ENCODE data around the gene RAE1.

The RAE1 gene

DNA sequence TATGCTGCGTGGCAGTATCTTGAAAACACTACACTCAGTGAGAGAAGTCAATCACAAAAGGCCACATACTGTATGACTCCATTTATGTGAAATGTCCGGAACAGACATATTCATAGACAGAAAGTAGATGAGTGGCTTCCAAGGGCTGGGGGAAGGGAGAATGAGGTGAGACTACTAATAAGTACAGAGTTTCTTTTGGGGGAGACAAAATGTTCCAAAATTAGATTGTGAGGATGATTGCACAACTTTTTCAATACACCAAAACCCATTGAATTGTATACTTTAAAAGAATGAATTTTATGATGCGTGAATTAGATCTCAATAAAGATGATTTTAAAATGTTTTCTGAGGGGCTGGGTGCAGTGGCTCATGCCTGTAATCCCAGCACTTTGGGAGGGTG lies 30.7 kb upstream of the RAE1 start:
- peaks cover 71% of the 10 kb centered on the region for H3K27me3 Mint-ChIP-seq
- H3K36me3 Mint-ChIP-seq: no peaks in the 10 kb centered on the region
- H3K9me3 Mint-ChIP-seq: no peaks in the 10 kb centered on the region
- H3K27ac Mint-ChIP-seq: no peak overlapping the region
- H3K4me1 Mint-ChIP-seq: no peaks in the 10 kb centered on the region
- no peak overlapping the region for H3K4me3 Mint-ChIP-seq
- ATAC-seq: no peak

DNA sequence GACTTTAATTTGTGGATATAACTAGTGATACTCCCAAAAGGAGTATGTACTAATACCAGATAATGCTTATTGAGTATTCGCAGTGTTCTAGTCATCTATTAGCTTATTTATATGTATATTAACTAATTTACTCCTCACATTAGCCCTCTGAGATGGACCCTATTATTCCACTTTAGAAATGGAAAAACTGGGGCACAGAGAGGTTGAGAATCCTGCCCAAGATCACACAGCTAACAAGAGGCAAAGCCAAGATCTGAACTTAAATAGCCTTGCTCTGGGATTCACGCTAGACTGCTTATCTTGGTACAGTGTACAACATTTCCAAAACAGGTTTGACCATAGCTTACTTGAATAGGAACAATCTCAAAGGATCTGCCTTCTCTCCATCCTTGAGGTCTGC lies 29.9 kb upstream of the RAE1 start:
- H3K4me3 Mint-ChIP-seq: no peak overlapping the region
- no peaks in the 10 kb centered on the region for H3K9me3 Mint-ChIP-seq
- H3K27ac Mint-ChIP-seq: no peak overlapping the region
- H3K27me3 Mint-ChIP-seq: peaks cover 66% of the 10 kb centered on the region
- H3K4me1 Mint-ChIP-seq: no peaks in the 10 kb centered on the region
- no peak for ATAC-seq
- no peaks in the 10 kb centered on the region for H3K36me3 Mint-ChIP-seq

DNA sequence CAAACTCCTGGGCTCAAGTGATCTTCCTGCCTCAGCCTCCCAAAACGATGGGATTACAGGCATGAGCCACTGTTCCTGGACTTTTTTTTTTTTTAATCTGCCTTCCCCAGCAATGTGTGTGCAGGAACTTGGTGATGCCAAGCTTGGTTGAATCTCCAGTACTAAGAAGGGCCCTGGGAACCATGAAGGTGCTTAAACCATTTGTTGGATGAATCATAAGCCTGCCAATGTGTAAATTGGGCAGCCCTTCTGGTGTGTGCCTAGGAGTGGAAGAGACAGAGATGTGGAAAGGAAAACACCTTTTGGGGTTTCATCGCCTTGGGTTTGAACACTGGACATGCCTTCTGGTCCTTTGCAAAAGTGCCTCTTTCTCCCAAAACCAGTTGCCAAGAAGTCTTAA lies 28.6 kb upstream of the RAE1 start:
- no peaks in the 10 kb centered on the region for H3K36me3 Mint-ChIP-seq
- H3K9me3 Mint-ChIP-seq: no peaks in the 10 kb centered on the region
- H3K4me3 Mint-ChIP-seq: no peak overlapping the region
- ATAC-seq: no peak
- H3K27me3 Mint-ChIP-seq: peaks cover 65% of the 10 kb centered on the region
- no peaks in the 10 kb centered on the region for H3K4me1 Mint-ChIP-seq
- no peak overlapping the region for H3K27ac Mint-ChIP-seq

DNA sequence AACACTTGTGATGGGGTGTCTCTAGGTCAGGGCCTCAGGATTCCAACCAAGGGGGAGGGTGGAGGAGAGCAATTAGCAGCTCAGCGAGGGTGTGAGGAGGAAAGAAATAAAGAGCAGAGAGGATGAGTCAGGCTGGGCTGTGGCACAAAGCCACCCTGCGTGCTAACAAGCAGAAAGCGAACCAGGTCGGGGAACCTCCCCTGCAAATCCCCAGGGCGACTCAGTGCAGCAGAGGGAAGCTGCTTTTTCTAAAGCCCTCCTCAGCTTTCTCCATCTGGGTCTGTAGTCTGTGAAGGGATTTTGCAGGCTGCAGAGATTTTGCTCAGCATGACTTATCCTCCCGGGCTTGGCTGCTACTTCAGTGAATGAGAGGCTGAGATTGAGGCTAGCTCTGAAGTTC lies 28.0 kb upstream of the RAE1 start:
- Mint-ChIP-seq H3K27ac (no peak overlapping the region), H3K9me3 (no peaks in the 10 kb centered on the region), H3K27me3 (peaks cover 63% of the 10 kb centered on the region), H3K4me1 (no peaks in the 10 kb centered on the region), H3K4me3 (no peak overlapping the region), H3K36me3 (no peaks in the 10 kb centered on the region)
- ATAC-seq: peak; percentile 76

DNA sequence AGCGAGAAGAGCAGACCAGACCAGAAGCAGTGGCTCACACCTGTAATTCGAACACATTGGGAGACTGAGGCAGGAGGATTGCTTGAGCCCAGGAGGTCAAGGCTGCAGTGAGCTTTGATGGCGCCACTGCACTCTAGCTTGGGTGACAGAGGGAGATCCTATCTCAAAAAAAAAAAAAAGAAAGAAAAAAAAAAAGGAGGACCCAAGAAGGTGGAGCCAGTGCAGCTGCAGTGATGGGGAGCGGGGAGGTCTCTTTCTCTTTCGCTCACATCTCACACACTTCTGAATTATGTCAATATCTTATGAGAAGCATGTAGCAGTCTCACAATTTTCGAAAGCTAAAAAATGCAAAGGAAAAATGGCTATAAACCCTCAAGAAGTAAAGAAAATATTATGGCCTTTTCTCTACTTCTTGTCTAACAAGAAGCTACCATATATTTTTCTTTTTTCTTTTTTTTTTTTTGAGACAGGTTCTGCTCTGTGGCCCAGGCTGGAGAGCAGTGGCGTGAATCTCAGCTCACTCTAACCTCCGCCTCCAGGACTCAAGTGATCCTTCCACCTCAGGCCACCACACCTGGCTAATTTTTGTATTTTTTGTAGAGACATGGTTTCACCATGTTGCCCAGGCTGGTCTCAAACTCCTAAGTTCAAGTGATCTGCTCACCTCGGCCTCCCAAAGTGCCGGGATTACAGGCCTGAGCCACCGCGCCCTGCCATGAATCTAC lies 25.3 kb upstream of the RAE1 start:
- no peak for ATAC-seq
- Mint-ChIP-seq H3K27me3 (peaks cover 59% of the 10 kb centered on the region), H3K9me3 (no peaks in the 10 kb centered on the region), H3K27ac (no peak overlapping the region), H3K36me3 (no peaks in the 10 kb centered on the region), H3K4me3 (no peak overlapping the region), H3K4me1 (no peaks in the 10 kb centered on the region)

DNA sequence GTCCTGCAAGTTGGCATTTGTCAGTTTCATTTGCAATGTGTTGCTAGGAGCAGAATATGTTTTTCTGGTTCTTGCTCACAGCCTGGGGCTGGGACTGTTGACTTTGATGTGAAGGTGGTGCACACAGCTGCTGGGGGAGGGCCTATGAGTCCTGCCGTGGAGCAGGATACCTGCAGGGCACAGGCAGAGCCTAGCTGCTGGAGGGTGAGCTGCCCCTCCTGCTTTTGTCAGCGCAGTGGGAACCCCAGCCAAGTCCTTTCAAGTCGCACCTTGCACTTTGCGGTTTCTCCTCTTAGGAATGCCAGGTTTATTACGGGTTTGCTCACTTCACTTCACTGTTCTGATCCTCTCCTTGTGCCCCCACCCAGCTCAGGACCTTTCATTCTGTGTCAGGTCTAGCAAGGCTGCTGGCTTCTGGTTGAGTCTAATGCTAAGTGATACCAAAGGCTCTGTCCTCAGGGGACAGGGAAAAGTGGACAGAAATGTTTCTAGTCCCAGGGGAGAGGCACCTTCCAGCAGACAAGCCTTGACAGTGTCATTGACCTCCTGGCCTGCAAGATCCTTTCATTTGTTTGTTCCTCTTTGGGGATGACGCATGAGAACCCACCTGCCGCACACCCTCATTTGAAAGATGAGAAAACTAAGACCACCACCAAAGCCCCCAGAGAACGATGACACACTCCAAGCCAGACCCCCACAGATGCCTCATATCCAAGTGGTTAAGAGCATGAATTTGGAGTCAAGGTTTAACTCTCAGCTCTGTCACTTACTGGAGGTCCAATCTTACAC lies 24.2 kb upstream of the RAE1 start:
- peaks cover 55% of the 10 kb centered on the region for H3K27me3 Mint-ChIP-seq
- no peak overlapping the region for H3K27ac Mint-ChIP-seq
- H3K4me3 Mint-ChIP-seq: no peak overlapping the region
- H3K9me3 Mint-ChIP-seq: no peaks in the 10 kb centered on the region
- no peaks in the 10 kb centered on the region for H3K36me3 Mint-ChIP-seq
- ATAC-seq: no peak
- H3K4me1 Mint-ChIP-seq: no peaks in the 10 kb centered on the region

DNA sequence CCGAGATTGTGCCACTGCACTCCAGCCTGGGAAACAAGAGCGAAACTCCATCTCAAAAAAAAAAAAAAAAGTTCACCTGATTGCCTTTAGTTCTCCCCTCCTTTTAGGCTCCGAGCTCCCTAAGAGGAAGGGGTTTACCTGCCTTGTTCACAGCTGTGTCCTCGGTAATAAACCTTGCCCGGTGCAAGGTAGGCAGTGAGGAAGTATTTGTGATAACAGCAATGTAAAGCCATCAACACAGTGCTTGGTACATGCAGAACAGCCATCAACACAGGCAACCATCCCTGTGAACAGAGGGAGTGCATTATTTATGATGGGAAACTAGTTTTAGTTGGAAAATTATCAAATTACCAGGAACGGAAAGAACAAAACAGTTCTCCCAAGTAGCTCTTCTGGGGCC lies 23.2 kb upstream of the RAE1 start:
- Mint-ChIP-seq H3K27ac (no peak overlapping the region), H3K36me3 (no peaks in the 10 kb centered on the region), H3K27me3 (peaks cover 45% of the 10 kb centered on the region), H3K4me3 (no peak overlapping the region), H3K4me1 (no peaks in the 10 kb centered on the region), H3K9me3 (no peaks in the 10 kb centered on the region)
- ATAC-seq: no peak

DNA sequence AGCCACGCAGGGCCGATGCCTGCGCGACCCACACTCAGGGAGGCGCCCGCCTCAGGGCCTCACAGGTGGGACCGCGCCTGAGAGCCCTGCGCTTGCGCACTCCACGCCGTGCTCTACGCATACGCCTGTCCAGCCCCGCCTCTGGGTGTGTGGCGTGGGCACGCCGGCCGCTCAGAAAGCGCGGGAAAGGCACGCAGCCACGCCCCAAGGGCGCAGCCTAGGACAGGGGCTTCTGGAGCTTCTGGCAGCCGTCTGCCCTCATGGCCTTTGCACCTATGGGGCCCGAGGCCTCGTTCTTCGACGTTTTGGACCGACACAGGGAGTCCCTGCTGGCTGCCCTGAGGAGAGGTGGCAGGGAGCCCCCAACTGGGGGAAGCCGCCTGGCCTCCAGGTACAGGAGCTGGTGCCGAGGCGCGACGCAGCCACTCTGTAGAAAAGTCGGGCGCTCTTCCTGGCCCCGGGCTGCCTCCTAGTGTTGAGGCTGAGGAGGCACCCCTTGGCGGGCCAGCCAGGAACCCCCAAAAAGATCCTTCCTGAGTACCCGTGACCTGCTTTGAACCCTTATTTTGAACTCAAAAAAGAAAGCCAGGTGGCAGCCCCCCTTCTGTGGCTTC lies 21.3 kb upstream of the RAE1 start, which contains the start of gene SPO11:
TSS of gene SPO11 (plus strand) at position 196 of the 614 bp plus-strand sequence. CDS start at position 261, 65 bp downstream.
- peak; percentile 50 for ATAC-seq
- peaks cover 40% of the 10 kb centered on the region for H3K27me3 Mint-ChIP-seq

DNA sequence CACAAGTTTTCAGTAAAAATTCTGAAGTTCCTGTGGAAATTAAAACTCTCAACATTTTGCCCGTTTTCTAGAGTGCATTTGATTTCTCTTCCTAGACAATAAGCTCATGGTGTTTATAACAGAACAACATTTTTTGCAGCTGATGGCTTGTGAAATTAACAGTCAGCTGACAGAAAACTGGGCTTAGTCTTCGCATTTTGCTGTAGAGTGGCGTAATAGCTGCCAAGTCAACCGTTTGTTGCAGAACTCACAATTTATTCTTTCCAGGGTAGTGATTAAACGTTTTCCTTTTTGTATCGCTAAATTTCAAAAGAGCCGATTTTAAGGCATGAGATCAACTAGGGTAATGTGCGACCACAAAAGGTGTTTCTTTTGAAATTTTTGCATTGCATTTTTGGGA lies 20.1 kb upstream of the RAE1 start:
- Mint-ChIP-seq H3K27me3 (peaks cover 40% of the 10 kb centered on the region), H3K9me3 (no peaks in the 10 kb centered on the region), H3K27ac (no peak overlapping the region), H3K4me1 (no peaks in the 10 kb centered on the region), H3K4me3 (no peak overlapping the region), H3K36me3 (no peaks in the 10 kb centered on the region)
- ATAC-seq: no peak

More for the DNA sequence above, 21.3 kb upstream of the RAE1 start, which contains the start of gene SPO11:
- Mint-ChIP-seq H3K27ac (no peak within 1 kb of the TSS), H3K36me3 (no peaks in the 10 kb centered on the region), H3K4me3 (no peak within 1 kb of the TSS), H3K4me1 (no peaks in the 10 kb centered on the region), H3K9me3 (no peaks in the 10 kb centered on the region)

DNA sequence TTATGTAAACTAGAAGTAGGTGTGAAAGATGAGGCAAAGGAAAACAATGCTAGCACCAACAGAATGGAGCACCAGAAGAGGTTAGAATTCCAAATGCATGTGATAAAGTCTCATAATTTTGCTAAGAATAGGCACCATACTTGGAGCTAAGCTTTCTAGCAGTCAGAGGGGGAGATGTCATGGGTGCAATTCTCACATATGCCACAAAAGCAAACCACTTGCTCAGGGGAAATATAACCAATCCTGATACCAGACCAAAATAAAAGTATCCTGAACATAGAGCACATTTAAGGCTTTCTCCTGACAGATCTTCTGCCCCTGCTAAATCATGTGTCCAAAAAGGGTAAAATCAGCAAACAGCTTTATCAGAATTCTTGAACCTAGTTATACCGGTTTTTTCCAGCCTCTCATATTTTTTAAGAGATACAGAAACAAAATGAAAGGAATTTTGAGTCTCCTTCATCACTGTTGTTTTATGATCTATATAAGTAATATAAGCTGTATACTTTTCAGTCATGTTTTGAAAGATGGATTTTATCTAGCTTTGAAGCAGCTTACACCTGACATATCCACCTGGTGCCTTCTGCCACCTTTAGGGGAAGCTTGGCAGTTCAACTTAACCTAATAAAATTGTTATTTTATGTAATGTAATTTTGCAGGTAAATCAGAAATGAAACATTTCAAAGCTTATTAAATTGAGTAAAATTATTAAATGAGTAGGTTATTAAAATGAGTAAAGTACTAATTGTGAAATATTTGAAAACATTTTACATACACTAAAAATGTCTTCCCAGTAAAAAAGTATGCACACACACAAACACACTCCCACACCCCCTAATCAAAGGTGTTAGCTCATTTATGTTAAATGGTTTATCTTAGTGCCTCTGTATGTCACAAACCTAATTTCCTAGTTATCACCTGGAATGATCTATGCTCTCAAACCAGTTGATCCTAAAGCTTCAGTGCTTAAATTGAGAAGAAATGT lies 18.7 kb upstream of the RAE1 start:
- H3K4me1 Mint-ChIP-seq: no peaks in the 10 kb centered on the region
- ATAC-seq: no peak
- H3K27ac Mint-ChIP-seq: no peak overlapping the region

DNA sequence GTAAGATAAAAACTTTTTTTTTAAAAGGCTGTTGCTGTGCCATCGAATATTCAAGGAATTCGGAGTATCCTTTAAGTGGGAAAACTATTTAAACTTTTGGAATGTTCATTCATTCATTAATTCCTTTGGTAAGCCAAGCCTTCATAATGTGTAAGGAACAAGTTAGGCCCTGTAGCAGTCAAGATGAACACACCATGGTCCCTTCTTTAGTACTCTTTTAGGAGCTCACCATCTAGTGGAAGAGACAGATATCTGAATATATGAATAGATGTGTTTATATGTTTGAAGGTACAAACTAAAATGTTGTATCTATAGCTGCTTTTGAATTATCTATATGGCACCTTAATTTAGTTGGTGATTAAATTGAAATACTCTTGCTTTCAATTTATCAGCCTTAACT lies 15.7 kb upstream of the RAE1 start:
- no peak overlapping the region for H3K27ac Mint-ChIP-seq
- H3K9me3 Mint-ChIP-seq: no peaks in the 10 kb centered on the region
- H3K27me3 Mint-ChIP-seq: peaks cover 23% of the 10 kb centered on the region

More for the DNA sequence above, 18.7 kb upstream of the RAE1 start:
- Mint-ChIP-seq H3K36me3 (no peaks in the 10 kb centered on the region), H3K9me3 (no peaks in the 10 kb centered on the region), H3K27me3 (peaks cover 37% of the 10 kb centered on the region), H3K4me3 (no peak overlapping the region)

DNA sequence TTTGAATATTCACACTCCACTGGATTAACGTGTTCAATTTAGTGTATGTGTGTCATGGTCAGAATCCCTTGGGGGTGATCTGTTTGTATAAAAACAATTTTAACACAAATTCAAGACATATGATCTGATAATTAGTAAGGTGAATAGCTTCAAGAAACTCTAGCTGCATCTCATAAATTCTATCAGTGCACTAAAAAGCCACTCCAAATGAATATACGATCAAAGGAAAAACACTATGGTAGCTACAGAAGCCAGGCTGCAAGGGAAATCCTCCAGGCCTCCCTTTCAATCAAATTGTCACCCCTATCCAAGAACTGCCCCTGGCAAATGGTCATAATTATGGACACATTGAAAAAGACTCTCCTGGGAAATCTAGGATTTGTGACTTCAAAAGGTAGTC lies 9.4 kb upstream of the RAE1 start:
- Mint-ChIP-seq H3K4me1 (no peaks in the 10 kb centered on the region), H3K4me3 (no peak overlapping the region), H3K27ac (no peak overlapping the region), H3K9me3 (no peaks in the 10 kb centered on the region), H3K36me3 (no peaks in the 10 kb centered on the region), H3K27me3 (peaks cover 8% of the 10 kb centered on the region)
- ATAC-seq: no peak

More for the DNA sequence above, 15.7 kb upstream of the RAE1 start:
- Mint-ChIP-seq H3K4me1 (no peaks in the 10 kb centered on the region), H3K36me3 (no peaks in the 10 kb centered on the region), H3K4me3 (no peak overlapping the region)
- ATAC-seq: no peak

DNA sequence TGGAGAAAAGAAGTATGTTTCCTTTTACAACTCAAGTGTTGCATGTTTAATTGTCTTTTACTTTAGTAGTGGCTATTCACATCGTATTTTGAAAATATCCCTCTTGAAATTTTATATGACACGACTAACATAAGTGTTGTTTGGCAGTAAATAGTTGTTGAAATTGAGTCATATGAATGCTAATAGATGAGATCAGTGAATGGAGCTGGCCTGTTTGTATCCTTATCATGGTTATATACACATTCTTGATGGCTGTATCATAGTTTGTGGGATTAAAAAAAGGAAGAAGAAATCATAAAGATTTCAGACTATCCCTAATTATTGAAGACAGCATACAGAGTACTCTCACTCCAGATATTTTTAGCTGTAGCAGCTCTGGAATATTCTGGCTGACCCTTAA lies 8.2 kb upstream of the RAE1 start:
- H3K27ac Mint-ChIP-seq: no peak overlapping the region
- no peak overlapping the region for H3K4me3 Mint-ChIP-seq
- ATAC-seq: no peak
- H3K9me3 Mint-ChIP-seq: no peaks in the 10 kb centered on the region
- no peaks in the 10 kb centered on the region for H3K36me3 Mint-ChIP-seq
- H3K27me3 Mint-ChIP-seq: peaks cover 12% of the 10 kb centered on the region
- no peaks in the 10 kb centered on the region for H3K4me1 Mint-ChIP-seq

DNA sequence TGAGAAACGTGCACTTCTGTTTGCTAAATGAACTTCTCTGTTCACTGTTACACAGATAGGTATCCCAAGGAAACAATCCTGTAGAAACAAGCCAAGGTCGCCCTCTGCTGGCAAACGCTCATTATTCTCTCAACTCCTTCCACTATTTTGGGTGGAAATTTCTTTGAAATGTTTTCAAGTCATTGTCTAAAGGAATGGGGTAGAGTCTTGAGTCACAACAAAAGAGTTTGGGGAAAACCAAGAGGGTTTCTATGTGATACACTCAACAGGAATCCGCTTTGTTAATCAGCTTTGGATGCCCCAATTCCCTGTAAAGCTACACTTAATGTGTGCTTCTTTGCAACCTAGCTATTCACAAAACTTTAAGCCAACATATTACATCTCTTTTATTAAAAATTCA lies 4.6 kb upstream of the RAE1 start:
- Mint-ChIP-seq H3K4me1 (peaks cover under 1% of the 10 kb centered on the region), H3K9me3 (no peaks in the 10 kb centered on the region), H3K36me3 (no peaks in the 10 kb centered on the region), H3K4me3 (no peak overlapping the region), H3K27ac (no peak overlapping the region), H3K27me3 (peaks cover 8% of the 10 kb centered on the region)
- peak; percentile 64 for ATAC-seq

DNA sequence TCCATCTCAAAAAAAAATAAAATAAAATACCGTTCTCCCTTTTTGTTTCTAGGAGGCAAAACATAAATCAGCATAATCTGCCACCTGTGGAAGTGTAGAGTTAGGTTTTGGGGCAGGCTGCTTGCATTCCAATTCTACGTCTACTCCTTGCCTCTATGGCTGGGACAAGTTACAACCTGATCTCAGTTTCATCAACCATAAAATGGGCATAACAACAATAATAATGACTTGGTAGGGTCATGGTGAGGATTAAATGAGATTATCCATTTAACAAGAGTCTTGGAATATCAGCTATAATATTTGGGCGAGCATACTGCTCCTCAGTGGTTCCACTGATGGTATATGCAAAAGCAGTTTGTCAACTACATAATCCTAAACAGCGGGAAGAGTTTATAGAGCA lies 3.7 kb upstream of the RAE1 start:
- ATAC-seq: no peak
- H3K9me3 Mint-ChIP-seq: no peaks in the 10 kb centered on the region
- H3K27me3 Mint-ChIP-seq: peaks cover 8% of the 10 kb centered on the region
- no peak overlapping the region for H3K4me3 Mint-ChIP-seq
- peaks cover 9% of the 10 kb centered on the region for H3K4me1 Mint-ChIP-seq
- H3K27ac Mint-ChIP-seq: no peak overlapping the region
- H3K36me3 Mint-ChIP-seq: no peaks in the 10 kb centered on the region
